DND-41 (cell line): Measurements from ENCODE around the gene RPUSD4.

Experiments
- ATAC-seq: fragments of 200-7000 bp; cut with Tn5 transposase; 3 replicates; pipeline ENCODE4 v1.9.1; 2021; ENCODE audit warnings: low read depth; ENCODE audit not compliant: insufficient read depth
- DNase-seq: peaks from one replicate; pipeline ENCODE4 v3.0.0-alpha.2; 2020
- H2AFZ ChIP-seq: 2 replicates; pipeline ENCODE4 v1.6.0; 2012; ENCODE audit warnings: low read depth, low read length
- H3K27ac ChIP-seq: 2 replicates; pipeline ENCODE4 v1.5.1; 2012; ENCODE audit warnings: low read length, inconsistent platforms
- H3K27me3 ChIP-seq: fragments of 200-600 bp; sonication (generic); 2 replicates; pipeline ENCODE4 v1.6.0; 2012; ENCODE audit warnings: low read length, mild to moderate bottlenecking, inconsistent platforms; ENCODE audit not compliant: insufficient read depth, poor library complexity
- H3K36me3 ChIP-seq: 2 replicates; pipeline ENCODE4 v1.5.1; 2012; ENCODE audit warnings: low read length, inconsistent platforms; ENCODE audit not compliant: insufficient read depth
- H3K4me1 ChIP-seq: 2 replicates; pipeline ENCODE4 v1.5.1; 2012; ENCODE audit warnings: mild to moderate bottlenecking, low read length; ENCODE audit not compliant: insufficient read depth
- H3K4me2 ChIP-seq: 2 replicates; pipeline ENCODE4 v1.6.0; 2012; ENCODE audit warnings: mild to moderate bottlenecking, moderate library complexity, low read length, inconsistent platforms; ENCODE audit not compliant: insufficient read depth
- H3K4me3 ChIP-seq, 2 experiments: fragments of 200-600 bp in 1 of 2; shearing (Covaris generic) in 1 of 2; 2 replicates each; pipeline ENCODE4 v1.5.1; 2012 to 2016; ENCODE audit warnings: inconsistent platforms in 2 of 2, low read length in 2 of 2, mild to moderate bottlenecking in 2 of 2, low read depth in 1 of 2, moderate library complexity in 1 of 2
- H3K79me2 ChIP-seq: 2 replicates; pipeline ENCODE4 v1.6.0; 2012; ENCODE audit warnings: low read length, inconsistent platforms; ENCODE audit not compliant: insufficient read depth
- H3K9ac ChIP-seq: 2 replicates; pipeline ENCODE4 v1.6.0; 2012; ENCODE audit warnings: low read depth, mild to moderate bottlenecking, inconsistent platforms, low read length, moderate library complexity
- H3K9me3 ChIP-seq: 2 replicates; pipeline ENCODE4 v1.5.1; 2012; ENCODE audit warnings: low read length, moderate library complexity, mild to moderate bottlenecking, inconsistent platforms; ENCODE audit not compliant: insufficient read depth, severe bottlenecking
- H4K20me1 ChIP-seq: 2 replicates; pipeline ENCODE4 v1.6.0; 2012; ENCODE audit warnings: low read length; ENCODE audit not compliant: insufficient read depth
- EZH2 ChIP-seq: IDR thresholded peaks from 3 replicates; pipeline ENCODE4 v1.6.1; 2012; ENCODE audit warnings: borderline replicate concordance, low read depth, mild to moderate bottlenecking, moderate library complexity, low read length, inconsistent platforms; ENCODE audit not compliant: severe bottlenecking
- TF ChIP-seq, protein P1 (sequence below): IDR thresholded peaks from 2 replicates; pipeline ENCODE4 v1.5.1; 2012; ENCODE audit warnings: borderline replicate concordance, low read length, moderate library complexity, mild to moderate bottlenecking; ENCODE audit not compliant: poor library complexity, severe bottlenecking; ENCODE audit errors: extremely low read depth

Gene RPUSD4

DNA sequence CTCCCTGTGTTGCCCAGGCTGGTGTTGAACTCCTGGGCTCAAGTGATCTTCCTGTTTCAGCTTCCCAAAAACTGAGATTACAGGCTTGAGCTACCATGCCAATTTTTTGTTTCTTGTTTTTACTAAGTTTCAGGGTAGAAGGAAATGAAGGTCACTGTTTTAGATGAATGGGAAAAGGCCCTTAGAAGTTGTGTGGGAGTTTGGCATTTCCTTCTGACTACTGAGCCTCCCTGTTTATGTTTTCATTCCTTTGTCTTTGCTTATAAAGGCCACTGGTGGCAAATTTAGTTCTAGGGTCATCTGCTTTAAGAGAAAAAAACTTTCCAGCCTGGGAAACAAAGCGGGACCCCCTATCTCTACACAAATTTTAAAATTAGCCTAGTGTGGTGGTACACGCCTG lies 35.2 kb upstream of the RPUSD4 start:
- Histone ChIP-seq H3K27me3 (no peaks in the 10 kb centered on the region), H3K79me2 (no peaks in the 10 kb centered on the region), H3K9me3 (no peaks in the 10 kb centered on the region), H3K4me1 (no peaks in the 10 kb centered on the region), H3K4me3 (no peak overlapping the region), H3K9ac (no peak overlapping the region), H2AFZ (no peak overlapping the region), H3K4me2 (no peak overlapping the region), H3K27ac (no peak overlapping the region), H3K36me3 (peaks cover 51% of the 10 kb centered on the region), H4K20me1 (no peaks in the 10 kb centered on the region)
- ATAC-seq (no peak), DNase-seq (no peak)
- TF ChIP-seq, protein P1, sequence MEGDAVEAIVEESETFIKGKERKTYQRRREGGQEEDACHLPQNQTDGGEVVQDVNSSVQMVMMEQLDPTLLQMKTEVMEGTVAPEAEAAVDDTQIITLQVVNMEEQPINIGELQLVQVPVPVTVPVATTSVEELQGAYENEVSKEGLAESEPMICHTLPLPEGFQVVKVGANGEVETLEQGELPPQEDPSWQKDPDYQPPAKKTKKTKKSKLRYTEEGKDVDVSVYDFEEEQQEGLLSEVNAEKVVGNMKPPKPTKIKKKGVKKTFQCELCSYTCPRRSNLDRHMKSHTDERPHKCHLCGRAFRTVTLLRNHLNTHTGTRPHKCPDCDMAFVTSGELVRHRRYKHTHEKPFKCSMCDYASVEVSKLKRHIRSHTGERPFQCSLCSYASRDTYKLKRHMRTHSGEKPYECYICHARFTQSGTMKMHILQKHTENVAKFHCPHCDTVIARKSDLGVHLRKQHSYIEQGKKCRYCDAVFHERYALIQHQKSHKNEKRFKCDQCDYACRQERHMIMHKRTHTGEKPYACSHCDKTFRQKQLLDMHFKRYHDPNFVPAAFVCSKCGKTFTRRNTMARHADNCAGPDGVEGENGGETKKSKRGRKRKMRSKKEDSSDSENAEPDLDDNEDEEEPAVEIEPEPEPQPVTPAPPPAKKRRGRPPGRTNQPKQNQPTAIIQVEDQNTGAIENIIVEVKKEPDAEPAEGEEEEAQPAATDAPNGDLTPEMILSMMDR: no peak
- TF ChIP-seq EZH2: no peak

- no peak for TF ChIP-seq EZH2
- TF ChIP-seq, protein P1: no peak
- Histone ChIP-seq H3K4me3 (no peak overlapping the region), H3K27me3 (no peaks in the 10 kb centered on the region), H3K4me2 (no peak overlapping the region), H3K27ac (no peak overlapping the region), H3K9me3 (no peaks in the 10 kb centered on the region), H4K20me1 (no peaks in the 10 kb centered on the region), H3K79me2 (peaks cover 3% of the 10 kb centered on the region; the same call in 1 of the 2 replicates), H2AFZ (no peak overlapping the region), H3K9ac (no peak overlapping the region), H3K4me1 (0 out of 2 replicates have a peak, but pooled peaks cover 3% of the 10 kb centered on the region), H3K36me3 (peaks cover 16% of the 10 kb centered on the region; the same call in 1 of the 2 replicates)
- no peak for ATAC-seq
- no peak for DNase-seq
These were observed 21.9 kb upstream of the RPUSD4 start for GRCh38 chr11:126233391-126233790.

- no peak overlapping the region for H3K27ac ChIP-seq
- no peak for DNase-seq
- H3K79me2 ChIP-seq: peaks cover 9% of the 10 kb centered on the region; the same call in 1 of the 2 replicates
- H3K9ac ChIP-seq: no peak overlapping the region
- peaks cover 15% of the 10 kb centered on the region; the same call in 1 of the 2 replicates for H3K36me3 ChIP-seq
- H3K4me3 ChIP-seq: no peak overlapping the region
- TF ChIP-seq, protein P1: no peak
- TF ChIP-seq EZH2: no peak
- no peak overlapping the region for H2AFZ ChIP-seq
- H3K27me3 ChIP-seq: no peaks in the 10 kb centered on the region
- no peak for ATAC-seq
- 0 out of 2 replicates have a peak, but pooled peaks cover 3% of the 10 kb centered on the region for H3K4me1 ChIP-seq
- H3K4me2 ChIP-seq: no peak overlapping the region
- H4K20me1 ChIP-seq: no peaks in the 10 kb centered on the region
- H3K9me3 ChIP-seq: no peaks in the 10 kb centered on the region
These were observed 21.2 kb upstream of the RPUSD4 start for GRCh38 chr11:126232683-126233082.

DNA sequence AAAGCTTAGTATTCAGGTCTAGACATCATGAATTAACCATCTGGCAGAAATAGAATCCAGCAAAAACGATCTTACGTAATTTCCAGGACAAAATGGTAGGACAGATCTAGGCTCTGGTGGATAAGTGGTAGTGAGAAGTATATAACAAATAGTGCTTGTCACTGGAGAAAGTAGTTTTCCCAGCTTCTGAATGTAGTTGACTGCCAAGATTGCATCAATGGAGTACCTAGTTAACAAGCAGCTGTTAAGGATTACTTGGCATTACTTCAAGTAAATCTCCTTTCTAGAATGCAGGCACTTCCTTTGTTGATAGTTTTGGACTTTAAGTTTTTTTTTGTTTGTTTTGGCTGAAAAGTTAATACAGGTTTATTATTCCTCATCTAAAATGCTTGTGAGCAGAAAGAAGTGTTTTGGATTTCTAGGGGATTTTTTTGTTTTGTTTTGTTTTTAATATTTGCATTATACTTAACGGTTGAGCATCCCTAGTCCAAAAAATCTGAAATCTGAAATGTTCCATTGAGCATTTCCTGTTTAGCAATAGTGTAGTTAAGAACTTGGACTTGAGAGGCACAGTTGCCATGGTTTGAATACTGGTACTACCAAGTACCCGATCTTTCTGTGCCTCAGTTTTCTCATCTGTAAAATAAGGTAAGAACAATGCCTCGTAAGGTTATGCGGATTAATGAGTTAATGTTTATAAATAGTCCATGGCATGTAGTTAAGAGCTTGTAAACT lies 20.4 kb upstream of the RPUSD4 start:
- H4K20me1 ChIP-seq: no peaks in the 10 kb centered on the region
- no peak overlapping the region for H3K27ac ChIP-seq
- no peak overlapping the region for H3K4me3 ChIP-seq
- peaks cover 16% of the 10 kb centered on the region for H3K79me2 ChIP-seq
- H3K9me3 ChIP-seq: no peaks in the 10 kb centered on the region
- DNase-seq (no peak), ATAC-seq (no peak)
- H3K4me2 ChIP-seq: no peak overlapping the region
- peaks cover 15% of the 10 kb centered on the region; the same call in 1 of the 2 replicates for H3K36me3 ChIP-seq
- H3K9ac ChIP-seq: no peak overlapping the region
- no peaks in the 10 kb centered on the region for H3K27me3 ChIP-seq
- H3K4me1 ChIP-seq: 0 out of 2 replicates have a peak, but pooled peaks cover 3% of the 10 kb centered on the region
- no peak overlapping the region for H2AFZ ChIP-seq
- TF ChIP-seq EZH2: no peak
- TF ChIP-seq, protein P1: no peak
